Glutamatergic neuron (in vitro differentiated cells): ENCODE results near the gene ADAM11. TPM values are rescaled to one million over a fixed set of nuclear protein-coding genes. Genes with fewer than 3 reads are reported as not detected.

ENCODE experiments used
- DNase-seq: peaks from one replicate; pipeline ENCODE4 v3.0.0; 2022
- H3K27ac Mint-ChIP-seq: one replicate; pipeline ENCODE4 v1.8.0; 2020; ENCODE audit warnings: mild to moderate bottlenecking, mixed read lengths, inconsistent platforms; ENCODE audit not compliant: unreplicated experiment
- H3K27me3 Mint-ChIP-seq: one replicate; pipeline ENCODE4 v1.8.0; 2020; ENCODE audit warnings: mild to moderate bottlenecking, moderate library complexity, mixed read lengths, inconsistent platforms; ENCODE audit not compliant: unreplicated experiment
- H3K36me3 Mint-ChIP-seq: one replicate; pipeline ENCODE4 v1.8.0; 2020; ENCODE audit warnings: mild to moderate bottlenecking, mixed read lengths, inconsistent platforms; ENCODE audit not compliant: unreplicated experiment
- H3K4me1 Mint-ChIP-seq: one replicate; pipeline ENCODE4 v1.8.0; 2020; ENCODE audit warnings: mild to moderate bottlenecking, low read depth, mixed read lengths, inconsistent platforms; ENCODE audit not compliant: unreplicated experiment
- H3K4me3 Mint-ChIP-seq: one replicate; pipeline ENCODE4 v1.8.0; 2020; ENCODE audit warnings: mild to moderate bottlenecking, mixed read lengths, inconsistent platforms; ENCODE audit not compliant: unreplicated experiment
- H3K9me3 Mint-ChIP-seq: one replicate; pipeline ENCODE4 v1.8.0; 2020; ENCODE audit warnings: mild to moderate bottlenecking, moderate library complexity, mixed read lengths, inconsistent platforms; ENCODE audit not compliant: unreplicated experiment
- CTCF ChIP-seq: fragments of 200-600 bp; sonication (generic); IDR thresholded peaks from one replicate; pipeline ENCODE4 v1.5.0; 2021; ENCODE audit not compliant: partially characterized antibody, unreplicated experiment
- total RNA-seq: library from RNA; stranded (reverse); fragmentation: NEBNext Ultra II Directional; extraction: Animal tissue kit (Norgen Biotek cat#: 25700); gene quantifications from one replicate; pipeline ENCODE4 v1.2.1, GENCODE V29; 2021; ENCODE audit not compliant: unreplicated experiment

ADAM11 gene
- total RNA-seq, 1 donor from 2014 or later: 396 TPM

- Mint-ChIP-seq H3K36me3 (no peaks in the 10 kb centered on the region), H3K4me1 (no peaks in the 10 kb centered on the region), H3K27me3 (peaks cover 11% of the 10 kb centered on the region), H3K27ac (no peak overlapping the region), H3K4me3 (no peak overlapping the region), H3K9me3 (peaks cover 9% of the 10 kb centered on the region)
- TF ChIP-seq CTCF: no peak
- no peak for DNase-seq
These were observed 67.5 kb downstream of the ADAM11 start for GRCh38 chr17:44826123-44826790.

- H3K4me3 Mint-ChIP-seq: peak overlapping the region; percentile 28
- H3K27ac Mint-ChIP-seq: no peak overlapping the region
- H3K27me3 Mint-ChIP-seq: peaks cover 11% of the 10 kb centered on the region
- no peak for DNase-seq
- no peak for TF ChIP-seq CTCF
- no peaks in the 10 kb centered on the region for H3K36me3 Mint-ChIP-seq
- H3K9me3 Mint-ChIP-seq: peaks cover 9% of the 10 kb centered on the region
- no peaks in the 10 kb centered on the region for H3K4me1 Mint-ChIP-seq
These were observed 69.1 kb downstream of the ADAM11 start for GRCh38 chr17:44827863-44828262.

GRCh38 chr17:44828919-44829522 lies 70.2 kb downstream of the ADAM11 start:
- H3K4me1 Mint-ChIP-seq: no peaks in the 10 kb centered on the region
- H3K27me3 Mint-ChIP-seq: peaks cover 13% of the 10 kb centered on the region
- H3K4me3 Mint-ChIP-seq: peak overlapping the region; percentile 96
- H3K27ac Mint-ChIP-seq: peak overlapping the region; percentile 94
- H3K9me3 Mint-ChIP-seq: peaks cover 9% of the 10 kb centered on the region
- no peak for TF ChIP-seq CTCF
- H3K36me3 Mint-ChIP-seq: no peaks in the 10 kb centered on the region
- no peak for DNase-seq

GRCh38 chr17:44829523-44830358 lies 71.0 kb downstream of the ADAM11 start, which contains the start of gene GJC1:
TSS of gene GJC1 (minus strand) at chr17:44830287. CDS start at chr17:44805817, 24,470 bp downstream.
- no peak for TF ChIP-seq CTCF
- Mint-ChIP-seq H3K4me1 (no peaks in the 10 kb centered on the region), H3K27ac (peak within 1 kb of the TSS; percentile 94), H3K4me3 (peak within 1 kb of the TSS; percentile 96), H3K27me3 (peaks cover 14% of the 10 kb centered on the region), H3K9me3 (peaks cover 9% of the 10 kb centered on the region), H3K36me3 (no peaks in the 10 kb centered on the region)
- peak; percentile 74 for DNase-seq
